K562 (cell line): ENCODE measurements around the gene GFRA1. TPM values are rescaled to one million over a fixed set of nuclear protein-coding genes. Genes with fewer than 3 reads are reported as not detected.

Source experiments
- ATAC-seq: fragments of 200-7000 bp; cut with Tn5 transposase; 3 replicates; pipeline ENCODE4 v1.9.1; 2020; ENCODE audit warnings: moderate library complexity
- BruUV-seq: library from RNA; stranded (reverse); fragments of 400-500 nt; replicated peaks from 2 replicates; lab custom pipeline; 2021; lab: Mats Ljungman, UMichigan
- CTCF ChIA-PET: fragments of 300-600 bp; formaldehyde crosslinking; extraction: SDS; loops from one replicate; lab custom pipeline; 2021; ENCODE audit warnings: low intra/inter-chr PET ratio; lab: Yijun Ruan, JAX
- POLR2A ChIA-PET: fragments of 300-600, 350-650 bp; sonication (Branson Sonifier 250); formaldehyde crosslinking; extraction: SDS; loops from one replicate; lab custom pipeline; 2021; ENCODE audit warnings: antibody characterized with exemption, inconsistent platforms; lab: Yijun Ruan, JAX
- DNase-seq, 4 experiments: peaks; one replicate each; pipeline versions ENCODE4 v3.0.0 to v3.0.0-alpha.2; 2011 to 2018; ENCODE audit warnings: low spot score in 3 of 4, mixed read lengths in 3 of 4; ENCODE audit errors: extremely low read depth in 1 of 4
- FAIRE-seq: peaks from 2 replicates; lab custom pipeline; 2011; peaks lifted over from hg19 to GRCh38; lab: Jason Lieb, UNC
- H2AFZ ChIP-seq: 2 replicates; pipeline ENCODE4 v1.6.0; 2011; ENCODE audit warnings: low read depth, low read length, control low read depth, inconsistent platforms
- H3K27ac ChIP-seq: fragments of 200-600 bp; 3 replicates; pipeline ENCODE4 v1.8.0; 2011; ENCODE audit warnings: low read depth, mild to moderate bottlenecking, control low read depth, inconsistent platforms, low read length, moderate library complexity, mixed read lengths; ENCODE audit errors: extremely low read depth
- H3K27me3 ChIP-seq, 2 experiments: fragments of 300-600 bp in 1 of 2; 2 replicates in 1 of 2; 3 replicates in 1 of 2; pipeline versions ENCODE4 v1.6.0 to v1.8.0; 2011; ENCODE audit warnings: inconsistent platforms in 2 of 2, low read length in 2 of 2, mild to moderate bottlenecking in 1 of 2, mixed read lengths in 1 of 2, moderate library complexity in 1 of 2; ENCODE audit not compliant: control insufficient read depth in 2 of 2, insufficient read depth in 2 of 2
- H3K36me3 ChIP-seq: fragments of 300-600 bp; 3 replicates; pipeline ENCODE4 v1.8.0; 2011; ENCODE audit warnings: mild to moderate bottlenecking, low read length, inconsistent platforms; ENCODE audit not compliant: control insufficient read depth, insufficient read depth
- H3K4me1 ChIP-seq, 2 experiments: fragments of 200-600 bp in 1 of 2; replicated peaks in 1 of 2; 2 replicates in 1 of 2; 3 replicates in 1 of 2; pipeline versions ENCODE4 v1.5.1 to v1.8.0; 2011; ENCODE audit warnings: inconsistent platforms in 2 of 2, low read length in 2 of 2, mild to moderate bottlenecking in 1 of 2, mixed read lengths in 1 of 2, moderate library complexity in 1 of 2; ENCODE audit not compliant: control insufficient read depth in 2 of 2, insufficient read depth in 2 of 2
- H3K4me2 ChIP-seq: 2 replicates; pipeline ENCODE4 v1.6.1; 2011; ENCODE audit warnings: low read length, control low read depth, inconsistent platforms, mixed read lengths; ENCODE audit not compliant: insufficient read depth
- H3K4me3 ChIP-seq: fragments of 200-600 bp; sonication (generic), shearing (Covaris generic); 2 replicates; pipeline ENCODE4 v1.5.1; 2016; ENCODE audit warnings: control low read depth, inconsistent platforms
- H3K79me2 ChIP-seq: fragments of 200-600 bp; 3 replicates; pipeline ENCODE4 v1.8.0; 2011; ENCODE audit warnings: low read length, inconsistent platforms; ENCODE audit not compliant: control insufficient read depth, insufficient read depth
- H3K9ac ChIP-seq, 2 experiments: 2 replicates each; pipeline versions ENCODE4 v1.6.0 to v1.6.1; 2011; ENCODE audit warnings: low read depth in 2 of 2, low read length in 2 of 2, control low read depth in 1 of 2, inconsistent platforms in 1 of 2, mild to moderate bottlenecking in 1 of 2, mixed read lengths in 1 of 2; ENCODE audit not compliant: insufficient read depth in 1 of 2
- H3K9me1 ChIP-seq: one replicate; pipeline ENCODE4 v1.6.0; 2011; ENCODE audit warnings: inconsistent platforms, mild to moderate bottlenecking, low read length, moderate library complexity; ENCODE audit not compliant: control insufficient read depth, insufficient read depth
- H3K9me3 ChIP-seq: replicated peaks from 2 replicates; pipeline ENCODE4 v1.5.1; 2011; ENCODE audit warnings: low read depth, low read length, inconsistent platforms; ENCODE audit not compliant: control insufficient read depth, insufficient read depth
- H4K20me1 ChIP-seq: replicated peaks from 2 replicates; pipeline ENCODE4 v1.6.1; 2011; ENCODE audit warnings: low read length, inconsistent platforms, mixed read lengths; ENCODE audit not compliant: control insufficient read depth, insufficient read depth
- CCNT2 ChIP-seq: IDR thresholded peaks from 2 replicates; pipeline ENCODE4 v1.6.1; 2011; ENCODE audit warnings: borderline replicate concordance, low read depth, mild to moderate bottlenecking, moderate library complexity, mixed read lengths, low read length; ENCODE audit not compliant: insufficient read length; ENCODE audit errors: extremely low read depth
- FOXA1 ChIP-seq: fragments of 450-650 bp; IDR thresholded peaks from 2 replicates; pipeline ENCODE4 v1.6.1; 2016; ENCODE audit warnings: mild to moderate bottlenecking, borderline replicate concordance
- MEF2D ChIP-seq: conservative IDR thresholded peaks from 2 replicates; pipeline ENCODE4 v1.6.1; 2016; ENCODE audit warnings: low read depth, missing genetic modification characterization, missing compliant biosample characterization
- YBX1 ChIP-seq: fragments of 450-650 bp; IDR thresholded peaks from 2 replicates; pipeline ENCODE4 v1.7.1; 2016; ENCODE audit warnings: mild to moderate bottlenecking
- ZC3H8 ChIP-seq: fragments of 450-650 bp; IDR thresholded peaks from 2 replicates; pipeline ENCODE4 v1.6.1; 2017
- ZEB2 ChIP-seq: fragments of 450-650 bp; IDR thresholded peaks from 2 replicates; pipeline ENCODE4 v1.6.1; 2016
- ZNF184 ChIP-seq: sonication (generic); formaldehyde crosslinking; IDR thresholded peaks from 2 replicates; pipeline ENCODE4 v1.5.0; 2020; ENCODE audit warnings: missing genetic modification reagents
- ZNF239 ChIP-seq: fragments of 250-450 bp; sonication (Bioruptor Pico); IDR thresholded peaks from 2 replicates; pipeline ENCODE4 v1.4.0; 2020; ENCODE audit warnings: mild to moderate bottlenecking
- ZNF3 ChIP-seq: fragments of 250-450 bp; sonication (Bioruptor Pico); IDR thresholded peaks from 2 replicates; pipeline ENCODE4 v1.5.0; 2021; ENCODE audit warnings: mild to moderate bottlenecking, moderate library complexity
- ZNF41 ChIP-seq: fragments of 250-450 bp; sonication (Bioruptor Pico); conservative IDR thresholded peaks from 2 replicates; pipeline ENCODE4 v1.4.0; 2020; ENCODE audit warnings: mild to moderate bottlenecking
- ZNF57 ChIP-seq: fragments of 450-650 bp; formaldehyde crosslinking; IDR thresholded peaks from 2 replicates; pipeline ENCODE4 v1.4.0; 2020; ENCODE audit warnings: mild to moderate bottlenecking, moderate library complexity
- ZNF644 ChIP-seq: fragments of 200-800 bp; sonication (Bioruptor generic); IDR thresholded peaks from 2 replicates; pipeline ENCODE4 v1.6.1; 2016; ENCODE audit warnings: low read depth, missing genetic modification characterization, missing compliant biosample characterization
- WGBS: fragments of 100-300 bp; shearing (Covaris generic); methylation state at CpG from one replicate; pipeline ENCODE4 v1.1.6; 2016; ENCODE audit warnings: low coverage, mixed read lengths; ENCODE audit not compliant: insufficient coverage; ENCODE audit errors: missing lambda C conversion rate; 5-methylcytosine and 5-hydroxymethylcytosine counted together
- in situ Hi-C: fragments of 300-500 bp; cut with MboI; formaldehyde crosslinking; loops from 4 replicates; pipeline ENCODE4 v1.15.0; 2018; ENCODE audit warnings: inconsistent platforms, mixed read lengths
- intact Hi-C: fragments of 100-400 bp; cut with micrococcal nuclease; formaldehyde crosslinking; loops from 2 replicates; pipeline ENCODE4 v1.14.2; 2022
- polyA plus RNA-seq, 8 experiments: library from polyadenylated mRNA; depleted of rRNA in 4 of 8; stranded (reverse) in 5 of 8; unstranded in 3 of 8; fragments of >200 nt; fragmentation: Nextera tagmentation in 2 of 8; fragmentation: Illumina TruSeq in 1 of 8; extraction: Ambion mirVana in 2 of 8; extraction: Trizol in 1 of 8; gene quantifications; 2 replicates each; pipeline versions ENCODE4 v1.2.1 to v1.2.3, GENCODE V29; 2011 to 2014; ENCODE audit warnings: inconsistent platforms in 1 of 8, missing spikeins in 1 of 8
- total RNA-seq, 7 experiments: library from RNA; depleted of rRNA in 6 of 7; stranded (reverse); fragments of >200 nt in 6 of 7; fragmentation: Illumina TruSeq in 2 of 7; extraction: Trizol in 2 of 7; gene quantifications; 2 replicates each; pipeline versions ENCODE4 v1.2.1 to v1.2.3, GENCODE V29; 2011 to 2021; ENCODE audit warnings: low replicate concordance in 1 of 7
- TF ChIP-seq, protein P1 (sequence below): sonication (generic); formaldehyde crosslinking; IDR thresholded peaks from 2 replicates; pipeline ENCODE4 v1.8.0; 2022; ENCODE audit warnings: missing genetic modification reagents, mild to moderate bottlenecking, borderline replicate concordance
- TF ChIP-seq, protein P2 (sequence below): fragments of 250-450 bp; sonication (Bioruptor Pico); IDR thresholded peaks from 2 replicates; pipeline ENCODE4 v1.4.0; 2020
- TF ChIP-seq, protein P3 (sequence below): fragments of 450-650 bp; formaldehyde crosslinking; IDR thresholded peaks from 2 replicates; pipeline ENCODE4 v1.4.0; 2020; ENCODE audit warnings: mild to moderate bottlenecking, moderate library complexity
- TF ChIP-seq, protein P4 (sequence below): fragments of 450-650 bp; IDR thresholded peaks from 2 replicates; pipeline ENCODE4 v1.6.1; 2018; ENCODE audit warnings: mild to moderate bottlenecking, low read depth; ENCODE audit not compliant: partially characterized antibody

The GFRA1 gene
- total and polyA plus RNA-seq, 9 of the 15 experiments (the other 6 are each of a cell fraction or from before 2014, with no cell fraction given), result 0.04 TPM; not detected in 8

DNA sequence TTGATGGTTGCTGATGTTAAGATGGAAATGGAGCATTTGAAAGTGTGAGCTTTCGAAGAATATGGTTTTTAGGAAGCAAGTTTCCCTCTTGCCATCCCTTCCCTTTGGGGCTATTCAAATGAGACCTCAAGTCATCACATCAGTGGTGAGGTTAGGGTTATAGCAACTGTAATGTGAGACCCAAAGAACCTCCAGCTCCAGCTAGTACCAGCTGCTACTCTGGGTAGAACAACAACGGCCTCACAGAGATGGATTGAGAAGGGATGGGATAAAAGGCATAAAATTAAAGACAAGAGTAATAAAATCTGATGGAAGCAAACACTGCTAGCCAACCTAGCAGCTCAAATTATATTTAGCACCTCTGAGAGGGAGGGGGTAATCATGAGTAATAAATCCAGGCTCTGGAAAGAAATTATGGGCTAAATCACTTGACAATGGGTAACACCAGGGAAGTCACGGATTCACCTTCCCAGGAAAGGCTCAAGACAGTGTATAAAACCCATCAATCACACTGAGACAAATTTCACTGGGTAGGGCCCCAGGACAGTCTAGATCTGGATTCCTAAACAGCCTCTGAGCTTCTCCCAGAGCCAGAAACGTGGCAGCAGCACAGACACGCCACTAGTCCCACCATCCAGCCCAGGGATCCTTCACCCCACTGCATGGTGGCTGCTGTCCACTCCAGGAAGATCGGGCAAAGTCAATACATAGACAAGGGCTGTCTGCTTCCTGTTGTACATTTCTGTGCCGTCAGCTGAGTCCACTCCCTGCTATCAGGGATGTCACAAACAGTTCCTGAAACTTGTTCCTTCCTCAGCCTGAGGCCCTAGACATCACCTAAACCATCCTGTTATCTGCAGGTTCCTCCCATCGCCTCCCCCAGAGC is 151.1 kb downstream of the GFRA1 start:
- H3K27me3 ChIP-seq, result no peaks in the 10 kb centered on the region
- no peaks in the 10 kb centered on the region for H3K36me3 ChIP-seq
- BruUV-seq, result no TSS peak
- CTCF ChIA-PET, result no interaction called here
- in situ Hi-C loops (no loop called here), intact Hi-C loops (no loop called here)
- no peak overlapping the region for H3K27ac ChIP-seq
- FAIRE-seq (no peak), ATAC-seq (no peak), DNase-seq (no peak)
- H3K79me2 ChIP-seq, result no peaks in the 10 kb centered on the region
- no peaks in the 10 kb centered on the region for H4K20me1 ChIP-seq
- no peaks in the 10 kb centered on the region for H3K4me1 ChIP-seq
- no peak overlapping the region for H3K4me2 ChIP-seq
- WGBS, result 0% methylated on average over 8 of the region's 8 CpGs
- no peaks in the 10 kb centered on the region for H3K9me1 ChIP-seq
- H2AFZ ChIP-seq, result no peak overlapping the region
- H3K9me3 ChIP-seq, result no peaks in the 10 kb centered on the region
- no peak overlapping the region for H3K4me3 ChIP-seq
- POLR2A ChIA-PET, result no interaction called here
- H3K9ac ChIP-seq, result no peak overlapping the region
- TF ChIP-seq ZNF644 (tag), result no peak
- TF ChIP-seq, protein P1, sequence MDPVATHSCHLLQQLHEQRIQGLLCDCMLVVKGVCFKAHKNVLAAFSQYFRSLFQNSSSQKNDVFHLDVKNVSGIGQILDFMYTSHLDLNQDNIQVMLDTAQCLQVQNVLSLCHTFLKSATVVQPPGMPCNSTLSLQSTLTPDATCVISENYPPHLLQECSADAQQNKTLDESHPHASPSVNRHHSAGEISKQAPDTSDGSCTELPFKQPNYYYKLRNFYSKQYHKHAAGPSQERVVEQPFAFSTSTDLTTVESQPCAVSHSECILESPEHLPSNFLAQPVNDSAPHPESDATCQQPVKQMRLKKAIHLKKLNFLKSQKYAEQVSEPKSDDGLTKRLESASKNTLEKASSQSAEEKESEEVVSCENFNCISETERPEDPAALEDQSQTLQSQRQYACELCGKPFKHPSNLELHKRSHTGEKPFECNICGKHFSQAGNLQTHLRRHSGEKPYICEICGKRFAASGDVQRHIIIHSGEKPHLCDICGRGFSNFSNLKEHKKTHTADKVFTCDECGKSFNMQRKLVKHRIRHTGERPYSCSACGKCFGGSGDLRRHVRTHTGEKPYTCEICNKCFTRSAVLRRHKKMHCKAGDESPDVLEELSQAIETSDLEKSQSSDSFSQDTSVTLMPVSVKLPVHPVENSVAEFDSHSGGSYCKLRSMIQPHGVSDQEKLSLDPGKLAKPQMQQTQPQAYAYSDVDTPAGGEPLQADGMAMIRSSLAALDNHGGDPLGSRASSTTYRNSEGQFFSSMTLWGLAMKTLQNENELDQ (CRISPR knock-in tag), result no peak
- no peak for TF ChIP-seq ZNF3 (CRISPR knock-in tag)
- TF ChIP-seq CCNT2, result no peak
- no peak for TF ChIP-seq YBX1
- TF ChIP-seq ZNF239 (CRISPR knock-in tag), result no peak
- TF ChIP-seq, protein P2, sequence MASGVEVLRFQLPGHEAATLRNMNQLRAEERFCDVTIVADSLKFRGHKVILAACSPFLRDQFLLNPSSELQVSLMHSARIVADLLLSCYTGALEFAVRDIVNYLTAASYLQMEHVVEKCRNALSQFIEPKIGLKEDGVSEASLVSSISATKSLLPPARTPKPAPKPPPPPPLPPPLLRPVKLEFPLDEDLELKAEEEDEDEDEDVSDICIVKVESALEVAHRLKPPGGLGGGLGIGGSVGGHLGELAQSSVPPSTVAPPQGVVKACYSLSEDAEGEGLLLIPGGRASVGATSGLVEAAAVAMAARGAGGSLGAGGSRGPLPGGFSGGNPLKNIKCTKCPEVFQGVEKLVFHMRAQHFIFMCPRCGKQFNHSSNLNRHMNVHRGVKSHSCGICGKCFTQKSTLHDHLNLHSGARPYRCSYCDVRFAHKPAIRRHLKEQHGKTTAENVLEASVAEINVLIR (CRISPR knock-in tag), result no peak
- TF ChIP-seq ZNF184 (CRISPR knock-in tag), result no peak
- TF ChIP-seq ZC3H8, result no peak
- TF ChIP-seq, protein P3, sequence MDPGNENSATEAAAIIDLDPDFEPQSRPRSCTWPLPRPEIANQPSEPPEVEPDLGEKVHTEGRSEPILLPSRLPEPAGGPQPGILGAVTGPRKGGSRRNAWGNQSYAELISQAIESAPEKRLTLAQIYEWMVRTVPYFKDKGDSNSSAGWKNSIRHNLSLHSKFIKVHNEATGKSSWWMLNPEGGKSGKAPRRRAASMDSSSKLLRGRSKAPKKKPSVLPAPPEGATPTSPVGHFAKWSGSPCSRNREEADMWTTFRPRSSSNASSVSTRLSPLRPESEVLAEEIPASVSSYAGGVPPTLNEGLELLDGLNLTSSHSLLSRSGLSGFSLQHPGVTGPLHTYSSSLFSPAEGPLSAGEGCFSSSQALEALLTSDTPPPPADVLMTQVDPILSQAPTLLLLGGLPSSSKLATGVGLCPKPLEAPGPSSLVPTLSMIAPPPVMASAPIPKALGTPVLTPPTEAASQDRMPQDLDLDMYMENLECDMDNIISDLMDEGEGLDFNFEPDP (CRISPR knock-in tag), result no peak
- TF ChIP-seq ZEB2, result no peak
- no peak for TF ChIP-seq ZNF57
- TF ChIP-seq MEF2D (tag), result no peak
- TF ChIP-seq, protein P4, sequence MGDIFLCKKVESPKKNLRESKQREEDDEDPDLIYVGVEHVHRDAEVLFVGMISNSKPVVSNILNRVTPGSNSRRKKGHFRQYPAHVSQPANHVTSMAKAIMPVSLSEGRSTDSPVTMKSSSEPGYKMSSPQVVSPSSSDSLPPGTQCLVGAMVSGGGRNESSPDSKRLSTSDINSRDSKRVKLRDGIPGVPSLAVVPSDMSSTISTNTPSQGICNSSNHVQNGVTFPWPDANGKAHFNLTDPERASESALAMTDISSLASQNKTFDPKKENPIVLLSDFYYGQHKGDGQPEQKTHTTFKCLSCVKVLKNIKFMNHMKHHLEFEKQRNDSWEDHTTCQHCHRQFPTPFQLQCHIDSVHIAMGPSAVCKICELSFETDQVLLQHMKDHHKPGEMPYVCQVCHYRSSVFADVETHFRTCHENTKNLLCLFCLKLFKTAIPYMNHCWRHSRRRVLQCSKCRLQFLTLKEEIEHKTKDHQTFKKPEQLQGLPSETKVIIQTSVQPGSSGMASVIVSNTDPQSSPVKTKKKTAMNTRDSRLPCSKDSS, result no peak
- no peak for TF ChIP-seq FOXA1
- no peak for TF ChIP-seq ZNF41 (CRISPR knock-in tag)
